Liver (tissue), 9 donors: ENCODE results near the gene SLC2A1. TPM values are rescaled to one million over a fixed set of nuclear protein-coding genes. Genes with fewer than 3 reads are reported as not detected.

ENCODE experiments used
- DNase-seq: peaks from one replicate; pipeline ENCODE4 v3.0.0-alpha.2; 2017; ENCODE audit warnings: low spot score
- H3K27ac ChIP-seq, 2 donors: one replicate each; pipeline ENCODE4 v1.7.0; 2013; ENCODE audit warnings: inconsistent platforms in 2 of 2, low read length in 2 of 2, control low read depth in 1 of 2, low read depth in 1 of 2, mild to moderate bottlenecking in 1 of 2
- H3K27me3 ChIP-seq, 4 donors: one replicate each; pipeline versions ENCODE4 v1.6.1 to v1.7.0; 2013; ENCODE audit warnings: low read length in 3 of 4, inconsistent platforms in 1 of 4, mild to moderate bottlenecking in 1 of 4, moderate library complexity in 1 of 4; ENCODE audit not compliant: control insufficient read depth in 4 of 4, insufficient read depth in 4 of 4
- H3K36me3 ChIP-seq, 4 donors: one replicate each; pipeline versions ENCODE4 v1.6.1 to v1.7.0; 2013; ENCODE audit warnings: low read length in 3 of 4, mild to moderate bottlenecking in 3 of 4, low read depth in 1 of 4, moderate library complexity in 1 of 4; ENCODE audit not compliant: control insufficient read depth in 4 of 4, insufficient read depth in 3 of 4
- H3K4me1 ChIP-seq, 4 donors: one replicate each; pipeline versions ENCODE4 v1.6.1 to v1.7.0; 2013; ENCODE audit warnings: low read length in 3 of 4, mild to moderate bottlenecking in 3 of 4, moderate library complexity in 1 of 4; ENCODE audit not compliant: control insufficient read depth in 4 of 4, insufficient read depth in 4 of 4
- H3K4me3 ChIP-seq, 3 donors: one replicate each; pipeline versions ENCODE4 v1.6.1 to v1.7.0; 2013; ENCODE audit warnings: low read length in 3 of 3, control low read depth in 1 of 3, low read depth in 1 of 3, mild to moderate bottlenecking in 1 of 3
- H3K9ac ChIP-seq, 2 donors: one replicate each; pipeline ENCODE4 v1.7.0; 2013; ENCODE audit warnings: low read length in 2 of 2, mild to moderate bottlenecking in 2 of 2, moderate library complexity in 2 of 2, control low read depth in 1 of 2, low read depth in 1 of 2
- H3K9me3 ChIP-seq, 4 donors: one replicate each; pipeline versions ENCODE4 v1.6.1 to v1.7.0; 2013; ENCODE audit warnings: low read length in 3 of 4; ENCODE audit not compliant: control insufficient read depth in 4 of 4
- ATF3 ChIP-seq: IDR thresholded peaks from 2 replicates; pipeline ENCODE4 v1.6.1; 2016; ENCODE audit warnings: antibody characterized with exemption
- EGR1 ChIP-seq, 2 donors: IDR thresholded peaks; 2 replicates each; pipeline ENCODE4 v1.6.1; 2016 to 2018; ENCODE audit warnings: antibody characterized with exemption in 2 of 2, low read depth in 2 of 2
- FOXA1 ChIP-seq: IDR thresholded peaks from 2 replicates; pipeline ENCODE4 v1.6.1; 2016; ENCODE audit warnings: antibody characterized with exemption
- FOXA2 ChIP-seq: IDR thresholded peaks from 2 replicates; pipeline ENCODE4 v1.6.1; 2016; ENCODE audit warnings: antibody characterized with exemption
- GABPA ChIP-seq, 2 donors: IDR thresholded peaks in 1 of 2; conservative IDR thresholded peaks in 1 of 2; 2 replicates each; pipeline ENCODE4 v1.6.1; 2016; ENCODE audit warnings: antibody characterized with exemption in 2 of 2, mild to moderate bottlenecking in 1 of 2, moderate library complexity in 1 of 2
- HNF4A ChIP-seq, 2 donors: conservative IDR thresholded peaks; 2 replicates each; pipeline ENCODE4 v1.6.1; 2016; ENCODE audit warnings: antibody characterized with exemption in 2 of 2, mild to moderate bottlenecking in 2 of 2
- HNF4G ChIP-seq: IDR thresholded peaks from 2 replicates; pipeline ENCODE4 v1.6.1; 2016; ENCODE audit warnings: antibody characterized with exemption
- JUND ChIP-seq, 2 donors: IDR thresholded peaks; 2 replicates each; pipeline ENCODE4 v1.6.1; 2016; ENCODE audit warnings: antibody characterized with exemption in 2 of 2
- MAX ChIP-seq: IDR thresholded peaks from 2 replicates; pipeline ENCODE4 v1.6.1; 2016; ENCODE audit warnings: antibody characterized with exemption
- NR2F2 ChIP-seq: IDR thresholded peaks from 2 replicates; pipeline ENCODE4 v1.6.1; 2016; ENCODE audit warnings: antibody characterized with exemption
- RAD21 ChIP-seq, 2 donors: IDR thresholded peaks; 2 replicates each; pipeline ENCODE4 v1.6.1; 2016; ENCODE audit warnings: antibody characterized with exemption in 2 of 2, mild to moderate bottlenecking in 2 of 2
- RXRA ChIP-seq, 2 donors: IDR thresholded peaks; 2 replicates each; pipeline ENCODE4 v1.6.1; 2017 to 2018; ENCODE audit warnings: antibody characterized with exemption in 2 of 2, mild to moderate bottlenecking in 1 of 2
- SP1 ChIP-seq: IDR thresholded peaks from 2 replicates; pipeline ENCODE4 v1.6.1; 2018; ENCODE audit warnings: antibody characterized with exemption, mild to moderate bottlenecking
- TAF1 ChIP-seq: conservative IDR thresholded peaks from 2 replicates; pipeline ENCODE4 v1.6.1; 2016; ENCODE audit warnings: antibody characterized with exemption, mild to moderate bottlenecking
- YY1 ChIP-seq: IDR thresholded peaks from 2 replicates; pipeline ENCODE4 v1.6.1; 2016; ENCODE audit warnings: antibody characterized with exemption, mild to moderate bottlenecking
- WGBS: extraction: QIAGEN DNeasy Blood & Tissue Kit; methylation state at CpG from one replicate; pipeline ENCODE4 v1.1.7; 2013; 5-methylcytosine and 5-hydroxymethylcytosine counted together
- polyA plus RNA-seq, 2 donors: library from polyadenylated mRNA; stranded (reverse) in 1 of 2; unstranded in 1 of 2; fragments of 200-250 nt in 1 of 2; fragments of >200 nt in 1 of 2; fragmentation: Nextera tagmentation in 1 of 2; extraction: Ambion mirVana in 1 of 2; gene quantifications; one replicate each; pipeline versions ENCODE4 v1.2.1 to v1.2.3, GENCODE V29; 2013 to 2015
- total RNA-seq, 2 donors: library from RNA; depleted of rRNA; stranded (reverse); fragments of >200 nt; gene quantifications; one replicate each; pipeline ENCODE4 v1.2.3, GENCODE V29; 2014
- TF ChIP-seq, protein P1 (sequence below): IDR thresholded peaks from 2 replicates; pipeline ENCODE4 v1.6.1; 2016; ENCODE audit warnings: antibody characterized with exemption
- donor health status: healthy.
- donor health status: healthy.
- donor health status: healthy.
- donor health status: healthy.
- donor health status: healthy.

Gene SLC2A1
- total and polyA plus RNA-seq, 4 donors: 1.1 to 675 (median 3.0) TPM

- DNase-seq: no peak
- Histone ChIP-seq H3K27me3 (no peaks in the 10 kb centered on the region), H3K9ac (no peak overlapping the region), H3K36me3 (no peaks in the 10 kb centered on the region), H3K27ac (no peak overlapping the region), H3K9me3 (no peaks in the 10 kb centered on the region), H3K4me1 (peaks cover 0 to 2% (median 0%) of the 10 kb centered on the region in 4 donors), H3K4me3 (no peak overlapping the region)
- WGBS: 79% methylated on average over 14 of the region's 14 CpGs
- TF ChIP-seq EGR1 (IDR thresholded peaks at IDR 0.05; ENCODE audit: low read depth in 2 of 2): no peak
- peak in 1 of 2 donors; percentile 6 for TF ChIP-seq RAD21 (IDR thresholded peaks at IDR 0.05)
- peak in 1 of 2 donors; percentile 27 for TF ChIP-seq JUND (IDR thresholded peaks at IDR 0.05)
- peak; percentile 87 for TF ChIP-seq SP1
- TF ChIP-seq NR2F2: no peak
- TF ChIP-seq HNF4G: peak; percentile 59
- TF ChIP-seq, protein P1, sequence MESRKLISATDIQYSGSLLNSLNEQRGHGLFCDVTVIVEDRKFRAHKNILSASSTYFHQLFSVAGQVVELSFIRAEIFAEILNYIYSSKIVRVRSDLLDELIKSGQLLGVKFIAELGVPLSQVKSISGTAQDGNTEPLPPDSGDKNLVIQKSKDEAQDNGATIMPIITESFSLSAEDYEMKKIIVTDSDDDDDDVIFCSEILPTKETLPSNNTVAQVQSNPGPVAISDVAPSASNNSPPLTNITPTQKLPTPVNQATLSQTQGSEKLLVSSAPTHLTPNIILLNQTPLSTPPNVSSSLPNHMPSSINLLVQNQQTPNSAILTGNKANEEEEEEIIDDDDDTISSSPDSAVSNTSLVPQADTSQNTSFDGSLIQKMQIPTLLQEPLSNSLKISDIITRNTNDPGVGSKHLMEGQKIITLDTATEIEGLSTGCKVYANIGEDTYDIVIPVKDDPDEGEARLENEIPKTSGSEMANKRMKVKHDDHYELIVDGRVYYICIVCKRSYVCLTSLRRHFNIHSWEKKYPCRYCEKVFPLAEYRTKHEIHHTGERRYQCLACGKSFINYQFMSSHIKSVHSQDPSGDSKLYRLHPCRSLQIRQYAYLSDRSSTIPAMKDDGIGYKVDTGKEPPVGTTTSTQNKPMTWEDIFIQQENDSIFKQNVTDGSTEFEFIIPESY: no peak
- TF ChIP-seq RXRA (IDR thresholded peaks at IDR 0.05): peak; percentile 67 to 78
- peak; percentile 74 to 76 for TF ChIP-seq HNF4A (conservative IDR thresholded peaks at IDR 0.05)
Observed at GRCh38 chr1:42938645-42939615, 19.7 kb downstream of the SLC2A1 start.

GRCh38 chr1:42937836-42938644 is 20.6 kb downstream of the SLC2A1 start:
- Histone ChIP-seq H3K4me3 (no peak overlapping the region), H3K27me3 (no peaks in the 10 kb centered on the region), H3K9ac (no peak overlapping the region), H3K9me3 (no peaks in the 10 kb centered on the region), H3K36me3 (no peaks in the 10 kb centered on the region), H3K4me1 (peaks cover 0 to 2% (median 0%) of the 10 kb centered on the region in 4 donors), H3K27ac (no peak overlapping the region)
- WGBS: 90% methylated on average over 6 of the region's 6 CpGs
- DNase-seq: no peak
- TF ChIP-seq ATF3 (no peak), NR2F2 (no peak), FOXA1 (no peak), GABPA (IDR thresholded peaks at IDR 0.05 in 1 of 2, conservative IDR thresholded peaks at IDR 0.05 in 1 of 2) (no peak), FOXA2 (no peak), SP1 (no peak), TAF1 (no peak), YY1 (no peak), MAX (no peak), EGR1 (IDR thresholded peaks at IDR 0.05; ENCODE audit: low read depth in 2 of 2) (no peak), RXRA (IDR thresholded peaks at IDR 0.05) (no peak), JUND (IDR thresholded peaks at IDR 0.05) (no peak), HNF4G (no peak), HNF4A (conservative IDR thresholded peaks at IDR 0.05) (no peak)
- TF ChIP-seq, protein P1: no peak
